ENCODE data around the gene PRMT1.
"Not testable (repeated sequence)": the region's sequence is repeated elsewhere in the genome, so short reads cannot be mapped to it uniquely, and the experiment has no call there.

Gene PRMT1

DNA sequence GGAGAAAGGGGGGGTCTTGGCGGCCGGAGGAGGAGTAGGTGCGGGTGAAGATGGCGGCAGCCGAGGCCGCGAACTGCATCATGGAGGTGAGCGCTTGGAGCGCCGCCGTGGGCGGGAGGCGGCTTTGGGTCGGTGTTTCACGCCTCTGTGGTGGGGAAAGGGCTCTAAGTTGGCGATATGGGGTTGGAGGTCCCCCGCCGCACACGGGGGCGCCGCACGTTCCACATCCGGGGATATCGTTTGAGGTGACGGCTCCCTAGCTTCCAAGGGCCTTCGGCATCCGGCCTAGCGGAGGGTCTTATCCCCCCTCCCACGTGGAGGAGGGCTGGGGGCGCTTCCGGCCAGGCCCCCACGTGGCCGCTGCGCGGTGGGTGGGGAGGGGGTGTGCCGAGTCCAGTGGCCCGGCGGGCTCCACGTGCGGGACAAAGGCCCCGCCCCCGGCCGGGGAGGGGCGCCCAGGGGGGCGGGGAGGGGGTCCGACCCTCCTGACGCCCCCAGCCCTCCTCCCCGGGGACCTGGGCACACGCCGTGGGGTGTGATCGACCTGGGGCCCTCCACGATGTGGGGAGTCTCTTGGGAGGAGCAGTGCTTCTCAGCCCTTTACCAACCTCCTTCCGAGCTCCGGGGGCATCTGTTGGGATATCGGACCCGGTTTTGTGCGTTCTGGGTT, at the start of gene PRMT1:
TSS of gene PRMT1 (plus strand) at position 41 of the 670 bp plus-strand sequence. CDS start at position 51, 10 bp downstream.
- no peak for DNase-seq

DNA sequence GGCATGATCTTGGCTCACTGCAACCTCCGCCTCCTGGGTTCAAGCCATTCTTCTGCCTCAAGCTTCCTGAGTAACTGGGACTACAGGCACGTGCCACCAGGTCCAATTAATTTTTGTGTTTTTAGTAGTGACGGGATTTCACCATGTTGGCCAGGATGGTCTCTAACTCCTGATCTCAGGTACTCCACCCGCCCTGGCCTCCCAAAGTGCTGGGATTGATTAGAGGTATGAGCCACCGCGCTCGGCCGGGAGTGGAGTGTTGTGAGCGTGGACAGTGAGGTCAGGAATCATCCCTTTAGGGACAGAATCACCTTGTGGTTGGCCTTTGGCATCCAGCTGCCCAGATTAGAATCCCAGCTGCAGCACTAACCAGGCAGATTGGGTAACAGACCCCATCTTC, 47.4 kb upstream of the PRMT1 start:
- no peak for DNase-seq

DNA sequence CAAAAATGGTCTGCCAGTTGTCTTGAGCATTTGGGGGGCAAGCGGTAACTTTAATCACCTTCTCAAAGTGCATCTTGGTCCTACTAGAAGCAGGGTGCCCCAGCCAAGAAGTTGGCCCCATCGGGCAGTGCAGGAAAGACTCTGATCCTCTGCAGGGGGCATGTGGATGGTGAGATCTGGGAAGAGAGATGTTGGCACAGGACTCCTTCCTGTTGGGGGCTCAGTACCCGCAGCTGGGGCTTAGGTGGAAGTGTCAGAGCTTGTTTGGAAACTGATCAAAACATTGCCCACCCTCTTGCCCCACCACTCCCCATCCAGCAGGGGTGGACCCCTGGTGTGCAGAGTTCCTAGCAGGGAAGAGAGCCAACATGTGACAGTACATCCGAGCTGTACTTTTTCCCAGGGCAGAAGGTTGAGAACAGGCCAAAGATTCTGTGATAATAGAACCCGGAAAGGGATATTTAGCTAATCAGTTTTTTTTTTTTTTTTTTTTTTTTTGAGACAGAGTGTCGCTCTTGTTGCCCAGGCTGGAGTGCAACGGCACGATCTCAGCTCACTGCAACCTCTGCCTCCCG, 46.0 kb upstream of the PRMT1 start:
- DNase-seq, result no peak

DNA sequence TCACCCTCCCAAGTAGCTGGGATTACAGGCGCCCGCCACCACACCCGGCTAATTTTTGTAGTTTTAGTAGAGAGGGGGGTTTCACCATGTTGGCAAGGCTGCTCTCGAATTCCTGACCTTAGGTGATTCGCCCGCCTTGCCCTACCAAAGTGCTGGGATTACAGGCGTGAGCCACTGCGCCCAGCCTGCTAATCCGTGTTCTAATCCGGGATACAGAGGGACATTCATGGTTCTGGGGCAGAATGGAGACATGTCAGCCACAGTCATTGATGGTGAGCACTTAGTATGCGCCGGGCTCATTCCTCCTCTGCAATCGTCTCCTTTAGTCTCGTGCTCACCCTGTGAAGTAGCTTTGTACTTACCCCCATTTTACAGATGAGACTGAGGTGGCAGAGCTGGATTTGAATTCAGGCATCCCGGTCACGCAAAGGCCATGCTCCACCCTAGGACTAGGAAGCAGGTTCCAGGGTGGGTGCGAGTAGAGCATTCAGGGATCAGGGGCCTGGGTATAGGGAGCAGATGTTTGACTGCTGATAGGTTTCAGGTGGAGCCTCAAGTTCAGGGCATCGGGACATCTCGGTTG, 45.4 kb upstream of the PRMT1 start:
- no peak for DNase-seq

DNA sequence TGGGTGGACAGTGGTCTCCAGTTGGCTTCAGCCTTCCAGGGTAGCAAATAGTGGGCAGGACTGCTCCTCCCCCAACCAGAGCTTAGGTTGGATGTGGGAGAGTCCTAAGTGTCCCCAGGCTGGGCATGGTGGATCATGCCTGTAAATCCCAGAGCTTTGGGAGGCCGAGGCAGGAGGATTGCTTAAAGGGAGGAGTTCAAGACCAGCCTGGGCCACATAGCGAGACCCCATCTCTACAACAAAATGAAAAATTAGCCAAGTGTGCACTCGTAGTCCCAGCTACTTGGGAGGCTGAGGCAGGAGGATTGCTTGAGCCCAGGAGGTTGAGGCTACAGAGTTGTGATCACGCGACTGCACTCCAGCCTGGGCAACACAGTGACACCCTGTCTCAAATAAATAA, 44.5 kb upstream of the PRMT1 start:
- DNase-seq, result no peak

DNA sequence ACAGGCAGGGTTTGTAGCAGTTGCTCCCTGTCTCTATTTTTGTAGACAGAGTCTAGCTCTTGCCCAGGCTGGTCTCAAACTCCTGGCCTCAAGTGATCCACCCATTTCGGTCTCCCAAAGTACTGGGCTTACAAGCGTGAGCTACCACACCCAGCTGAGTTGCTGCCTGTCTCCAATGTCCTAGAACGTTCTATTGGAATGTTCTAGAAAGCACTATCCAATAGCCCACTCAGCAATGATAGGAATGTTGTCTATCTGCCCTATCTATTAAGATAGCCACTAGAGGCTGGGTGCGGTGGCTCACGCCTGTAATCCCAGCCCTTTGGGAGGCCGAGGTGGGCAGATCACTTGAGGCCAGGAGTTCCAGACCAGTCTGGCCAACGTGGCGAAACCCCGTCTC, 43.8 kb upstream of the PRMT1 start:
- not testable (repeated sequence) for DNase-seq

DNA sequence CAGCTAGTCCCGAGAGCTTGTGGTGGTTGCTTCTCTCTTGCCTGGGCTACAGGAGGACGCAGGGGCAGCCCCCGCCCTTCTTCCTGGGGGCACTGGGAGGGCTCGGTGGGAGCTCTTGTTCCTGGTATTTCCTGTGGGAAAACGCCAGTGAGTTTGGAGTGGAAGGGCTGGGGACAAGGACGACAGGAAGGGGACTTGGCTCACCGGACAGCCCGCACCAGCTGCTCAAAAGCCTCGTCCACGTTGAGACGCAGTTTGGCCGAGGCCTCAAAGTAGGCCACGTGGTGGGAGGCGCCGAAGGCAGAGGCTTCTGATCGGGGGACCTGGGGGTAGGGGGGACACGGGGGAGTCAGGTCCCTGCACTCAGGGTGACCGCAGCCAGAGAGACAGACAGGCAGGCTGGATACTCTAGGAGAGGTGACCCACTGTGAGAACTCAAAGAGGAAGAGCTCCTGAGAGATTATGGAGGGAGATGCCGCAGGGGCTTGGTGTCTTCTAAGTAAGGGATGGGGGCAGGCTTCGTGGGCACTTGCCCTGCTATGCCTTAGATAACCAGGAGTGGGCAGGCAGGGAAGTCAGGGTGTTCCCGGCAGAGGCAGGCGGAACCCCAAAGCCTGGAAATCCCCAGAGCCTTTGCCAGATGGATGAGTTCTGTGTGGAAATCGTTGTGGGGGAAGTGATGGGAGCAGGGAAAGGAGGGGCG, 41.4 kb upstream of the PRMT1 start:
- DNase-seq, result no peak

DNA sequence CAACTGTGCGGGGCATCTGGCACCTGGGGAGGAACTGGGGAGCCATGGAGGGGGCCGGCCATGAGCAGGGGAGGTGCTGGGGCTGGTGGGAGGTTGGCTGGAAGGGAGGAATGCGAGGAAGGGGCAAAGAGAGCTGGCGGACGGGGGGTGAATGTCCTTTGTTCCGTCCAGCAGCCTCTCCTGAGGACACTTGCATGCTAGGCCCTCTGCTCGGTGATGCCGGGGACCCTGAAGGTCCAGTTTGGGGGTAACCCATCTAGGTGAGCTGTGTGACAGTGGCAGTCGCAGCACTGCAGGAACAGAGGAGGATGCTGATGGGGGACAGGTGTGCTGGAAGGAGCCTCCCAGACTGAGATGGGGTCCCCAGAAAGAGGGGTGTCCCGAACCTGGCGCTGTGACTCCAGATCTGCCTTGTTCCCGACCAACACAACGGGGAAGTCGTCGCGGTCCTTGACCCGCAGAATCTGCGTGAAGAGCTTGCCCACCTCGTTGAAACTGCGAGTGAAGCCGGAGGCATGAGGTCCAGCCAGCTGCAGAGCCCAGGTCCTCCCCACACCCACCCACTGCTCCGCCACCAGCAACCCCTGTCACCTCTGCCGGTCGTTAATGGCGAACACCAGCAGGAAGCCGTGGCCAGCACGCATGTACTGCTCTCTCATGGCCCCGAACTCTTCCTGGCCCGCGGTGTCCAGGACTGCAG, 40.7 kb upstream of the PRMT1 start:
- no peak for DNase-seq

DNA sequence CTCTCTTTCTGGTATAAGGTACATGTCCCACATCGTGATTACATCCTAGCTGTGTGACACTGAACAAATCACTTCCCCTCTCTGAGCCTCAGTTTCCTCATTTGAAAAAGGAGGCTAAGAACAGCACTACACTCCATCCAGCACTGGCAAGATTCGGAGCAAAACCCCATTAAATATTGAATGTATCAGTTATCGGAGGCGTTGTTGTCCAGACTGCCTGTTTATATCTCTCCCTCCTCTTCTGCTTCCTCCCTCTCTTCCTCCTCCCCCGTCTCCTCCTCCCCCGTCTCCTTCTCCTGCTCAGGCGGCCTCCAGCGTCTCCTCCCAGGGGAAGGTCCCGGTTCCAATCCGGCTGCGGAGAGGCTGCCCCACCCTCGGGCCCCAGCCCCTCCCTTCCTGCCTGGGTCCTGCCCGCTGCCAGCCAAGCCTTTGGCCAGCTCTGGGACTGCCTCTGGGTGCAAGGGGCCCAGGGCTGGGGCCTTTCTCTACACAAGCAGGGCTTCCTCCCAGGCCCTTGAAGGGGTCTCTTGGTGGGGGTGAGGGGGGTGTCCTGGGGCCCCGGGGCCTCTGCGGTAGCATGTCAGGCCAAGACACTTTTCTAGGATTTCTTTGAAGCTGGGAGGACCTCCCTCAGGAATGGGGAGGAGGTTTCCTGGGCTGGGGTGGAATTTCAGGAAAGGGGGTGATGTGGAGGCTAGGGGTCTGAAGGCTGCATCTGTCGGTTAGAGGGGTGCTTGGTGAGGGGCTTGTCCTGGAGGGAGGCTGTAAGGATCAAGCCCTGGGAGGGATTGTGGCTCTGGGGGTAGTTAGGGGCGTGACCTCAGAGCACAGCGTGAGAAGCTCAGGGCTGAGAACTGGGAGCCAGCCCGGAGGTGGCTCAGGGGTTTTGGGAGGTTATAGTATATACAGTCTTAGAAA, 39.0 kb upstream of the PRMT1 start:
- no peak for DNase-seq

DNA sequence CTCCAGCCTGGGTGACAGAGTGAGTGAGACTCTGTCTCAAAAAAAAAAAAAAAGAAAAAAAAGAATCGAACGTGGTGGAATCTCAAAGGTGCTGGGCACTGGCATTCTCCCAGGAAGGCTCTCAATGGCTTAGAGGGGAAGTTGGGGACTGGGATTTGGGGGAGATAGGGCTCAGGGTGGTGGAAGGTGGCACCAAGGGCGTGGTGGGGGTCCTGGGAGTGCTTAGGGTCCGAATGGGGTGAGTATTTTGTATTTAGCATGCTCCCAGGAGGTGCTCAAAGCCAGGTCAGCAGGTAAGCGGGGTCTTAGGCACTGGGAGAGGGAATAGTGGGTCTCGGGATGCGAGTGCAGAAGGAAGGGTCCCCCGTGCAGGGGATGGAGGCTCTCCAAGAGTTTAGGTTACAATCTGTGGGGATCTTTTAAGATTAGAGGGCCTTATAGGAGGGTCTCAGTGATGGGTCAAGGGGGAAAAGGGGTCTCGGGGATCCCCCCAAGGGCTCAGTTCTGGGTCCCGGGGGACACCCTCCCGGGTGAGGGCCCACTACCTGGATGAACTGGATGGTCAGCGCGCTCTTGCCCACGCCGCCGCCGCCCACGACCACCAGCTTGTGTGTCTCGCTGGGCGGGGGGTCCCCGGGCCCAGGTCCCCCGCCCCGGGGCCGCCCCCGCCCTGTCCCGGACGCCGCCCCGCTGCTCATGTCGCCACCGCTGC, 37.5 kb upstream of the PRMT1 start:
- no peak for DNase-seq

DNA sequence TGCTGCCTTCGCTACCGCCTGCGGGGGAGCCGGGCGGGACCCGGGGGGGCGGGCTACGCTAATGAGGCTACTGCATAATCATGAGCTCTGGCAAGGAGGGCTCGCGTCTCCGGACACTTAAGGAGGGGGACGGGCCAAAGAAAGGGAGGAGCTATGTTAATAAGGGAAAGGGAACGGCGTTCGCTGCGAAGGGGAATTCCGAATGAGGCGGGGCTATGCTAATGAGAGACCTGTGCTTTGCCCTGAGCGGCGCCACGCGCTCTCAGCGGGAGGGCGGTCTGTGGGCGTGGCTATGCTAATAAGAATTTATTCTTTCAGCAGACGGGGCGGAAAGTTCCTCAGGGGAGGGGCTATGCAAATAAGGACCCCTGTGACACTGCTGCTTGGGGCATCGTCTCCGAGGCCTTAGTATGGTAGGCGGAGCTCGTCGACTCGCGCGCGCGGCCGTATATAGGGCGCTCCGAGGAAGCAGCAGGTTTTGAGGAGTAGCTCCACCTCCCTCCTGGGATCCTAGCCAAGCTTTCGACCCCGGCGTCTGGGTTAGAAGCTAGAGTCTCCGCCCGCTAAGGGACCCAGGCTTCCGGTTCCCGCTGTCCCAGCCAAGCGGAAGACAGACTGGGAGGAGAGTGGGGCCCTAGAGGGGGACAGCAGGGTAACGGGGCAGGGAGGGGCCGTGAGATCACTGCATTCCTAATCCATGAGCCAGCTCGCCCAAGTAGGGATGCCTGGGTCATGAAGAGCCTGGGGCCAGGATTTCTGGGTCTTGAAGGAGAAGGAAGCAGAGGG, 36.8 kb upstream of the PRMT1 start, which contains the start of gene RRAS:
TSS of gene RRAS (minus strand) at position 31 of the 786 bp plus-strand sequence. CDS start 45 bp downstream, outside the sequence.
- DNase-seq, result peak; percentile 97

DNA sequence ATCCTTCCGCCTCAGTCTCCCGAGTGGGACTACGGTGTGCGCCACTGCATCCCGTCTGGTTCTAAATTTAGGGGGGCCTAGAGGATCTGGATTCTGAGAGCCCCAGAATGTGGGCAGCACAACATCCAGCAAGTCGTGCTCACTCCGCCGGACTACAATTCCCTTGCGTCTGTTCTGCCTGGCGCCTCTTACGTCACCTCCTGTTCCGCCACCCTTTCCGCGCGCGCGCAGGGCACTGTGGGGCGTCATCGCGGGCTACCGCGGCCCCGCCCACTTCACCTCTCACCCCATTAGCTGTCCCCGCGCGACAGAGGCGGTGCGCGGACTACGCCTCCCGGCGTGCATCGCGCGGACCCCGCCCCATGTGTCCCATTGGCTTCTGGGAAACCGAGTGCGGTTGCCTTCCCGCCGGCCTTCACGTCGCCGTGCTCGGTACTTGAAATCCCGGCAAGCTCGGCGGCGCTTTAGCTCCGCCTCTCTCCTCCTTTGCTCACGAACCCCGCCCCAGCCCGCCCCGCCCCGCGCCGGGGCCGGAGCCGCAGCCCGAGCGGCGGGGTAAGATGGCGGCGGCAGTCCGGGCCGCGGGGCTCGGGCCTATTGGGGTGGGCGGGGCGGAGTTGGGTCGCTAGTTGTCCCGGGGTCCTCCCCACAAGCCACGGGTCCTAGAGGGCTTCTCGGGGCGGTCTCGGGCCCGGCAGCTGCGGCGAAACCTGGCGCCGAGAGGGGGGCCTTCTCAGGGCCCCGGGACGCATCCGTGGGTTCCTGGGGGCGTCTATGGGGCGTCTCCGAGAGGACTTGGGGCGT, 35.2 kb upstream of the PRMT1 start, which contains the start of gene SCAF1:
TSS of gene SCAF1 (plus strand) at position 522 of the 804 bp plus-strand sequence. CDS start 2,818 bp downstream, outside the sequence.
- peak; percentile 95 for DNase-seq

DNA sequence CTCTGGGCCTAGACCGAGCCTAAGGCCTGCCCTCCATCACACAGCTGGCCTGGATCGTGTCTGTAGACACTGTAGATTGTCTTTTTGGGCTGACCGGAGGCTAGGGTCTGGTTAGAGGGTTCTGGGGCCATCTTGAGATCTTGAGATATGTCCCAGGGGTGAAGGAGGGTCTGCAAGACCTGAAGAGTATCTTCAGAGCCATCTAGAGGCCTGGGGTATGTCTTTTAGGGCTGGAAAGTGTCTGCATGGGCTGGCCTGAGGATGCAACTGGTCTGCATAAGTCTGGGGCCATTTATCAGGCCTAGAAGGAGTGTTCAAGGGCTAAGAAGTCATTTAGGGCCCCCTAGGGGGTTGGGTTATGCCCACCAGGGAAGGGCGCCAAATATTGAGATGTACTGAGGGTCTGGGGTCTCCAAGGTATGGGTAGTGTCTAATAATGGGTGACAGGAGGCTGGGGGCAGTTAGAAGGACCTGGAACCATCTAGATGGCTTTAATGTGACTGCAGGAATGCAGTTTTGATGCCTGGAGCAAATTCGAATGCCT, 34.5 kb upstream of the PRMT1 start:
- DNase-seq, result no peak

DNA sequence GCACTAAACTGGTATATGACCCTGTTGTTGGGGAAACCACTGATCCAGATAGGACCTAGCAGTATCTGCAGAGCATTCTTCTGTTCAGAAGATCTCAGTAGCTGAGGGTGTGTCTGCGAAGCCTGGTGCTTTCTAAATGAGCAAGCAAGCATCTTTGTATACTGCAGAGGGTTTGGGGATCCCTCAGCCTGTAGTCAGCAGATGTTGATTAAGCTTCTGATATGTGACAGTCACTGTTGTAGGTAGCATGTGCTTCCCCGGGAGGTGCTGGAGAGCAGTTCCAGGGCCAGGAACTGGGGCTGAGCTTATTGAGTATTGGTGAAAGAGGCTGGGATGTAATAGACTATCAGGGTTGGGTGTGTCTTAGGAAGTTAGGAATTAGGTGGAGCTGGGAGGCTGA, 33.6 kb upstream of the PRMT1 start:
- DNase-seq, result no peak

DNA sequence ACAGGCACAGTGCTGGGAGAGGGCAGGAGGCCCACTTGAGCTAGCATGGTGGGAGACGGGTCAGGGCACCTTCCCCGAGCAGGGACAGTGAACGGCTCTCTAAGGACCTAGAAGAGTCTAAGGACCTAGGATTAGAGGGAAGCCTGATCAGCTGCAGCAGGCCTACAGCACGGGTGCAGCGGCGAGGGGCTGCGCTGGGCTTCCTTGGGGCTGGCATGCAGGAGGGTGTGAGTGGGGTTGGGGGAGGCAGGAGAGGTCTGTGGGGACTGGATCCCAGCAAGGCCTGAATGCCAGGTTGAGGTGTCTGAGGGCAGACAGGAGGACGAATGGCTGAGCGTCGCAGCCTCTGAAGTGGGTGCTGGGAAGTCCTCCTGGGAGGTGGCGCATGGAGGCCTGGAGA, 31.5 kb upstream of the PRMT1 start:
- DNase-seq, result no peak

DNA sequence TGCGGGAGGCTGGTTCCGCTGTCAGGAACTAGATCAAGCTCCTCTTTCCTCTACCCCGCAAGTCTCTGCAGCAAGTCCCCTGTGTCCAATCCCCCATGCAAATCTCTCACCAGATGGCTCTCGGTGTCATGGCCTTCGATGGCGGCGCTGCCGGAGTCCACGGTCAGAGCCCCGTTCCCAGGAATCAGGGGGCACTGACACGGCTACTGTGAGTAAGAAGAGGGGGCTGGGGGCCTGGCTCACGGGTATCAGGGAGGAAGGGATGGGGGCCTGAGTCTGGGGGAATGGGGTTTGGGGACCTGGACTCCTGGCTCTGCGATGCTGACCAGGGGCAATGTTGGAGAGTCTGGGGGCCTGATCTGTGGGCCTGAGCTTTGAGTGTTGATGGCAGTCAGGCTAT, 31.1 kb upstream of the PRMT1 start:
- DNase-seq, result no peak

DNA sequence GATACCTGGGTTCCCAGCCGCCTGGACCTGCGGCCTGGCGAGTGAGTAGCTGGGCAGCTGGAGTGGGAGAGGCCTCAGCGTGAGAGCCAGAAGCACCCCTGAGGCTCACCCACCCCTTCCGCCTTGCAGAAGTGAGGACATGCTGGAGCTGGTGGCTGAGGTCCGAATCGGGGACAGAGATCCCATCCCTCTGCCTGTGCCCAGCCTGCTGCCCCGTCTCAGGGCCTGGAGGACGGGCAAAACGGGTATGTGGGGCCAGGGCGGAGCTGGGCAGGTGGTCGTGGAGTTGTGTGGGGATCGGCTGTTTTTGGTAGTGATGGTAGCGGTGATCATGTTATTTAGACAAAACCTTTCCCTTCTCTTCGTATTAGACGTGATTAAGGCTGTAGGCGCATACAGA, 30.5 kb upstream of the PRMT1 start:
- no peak for DNase-seq

DNA sequence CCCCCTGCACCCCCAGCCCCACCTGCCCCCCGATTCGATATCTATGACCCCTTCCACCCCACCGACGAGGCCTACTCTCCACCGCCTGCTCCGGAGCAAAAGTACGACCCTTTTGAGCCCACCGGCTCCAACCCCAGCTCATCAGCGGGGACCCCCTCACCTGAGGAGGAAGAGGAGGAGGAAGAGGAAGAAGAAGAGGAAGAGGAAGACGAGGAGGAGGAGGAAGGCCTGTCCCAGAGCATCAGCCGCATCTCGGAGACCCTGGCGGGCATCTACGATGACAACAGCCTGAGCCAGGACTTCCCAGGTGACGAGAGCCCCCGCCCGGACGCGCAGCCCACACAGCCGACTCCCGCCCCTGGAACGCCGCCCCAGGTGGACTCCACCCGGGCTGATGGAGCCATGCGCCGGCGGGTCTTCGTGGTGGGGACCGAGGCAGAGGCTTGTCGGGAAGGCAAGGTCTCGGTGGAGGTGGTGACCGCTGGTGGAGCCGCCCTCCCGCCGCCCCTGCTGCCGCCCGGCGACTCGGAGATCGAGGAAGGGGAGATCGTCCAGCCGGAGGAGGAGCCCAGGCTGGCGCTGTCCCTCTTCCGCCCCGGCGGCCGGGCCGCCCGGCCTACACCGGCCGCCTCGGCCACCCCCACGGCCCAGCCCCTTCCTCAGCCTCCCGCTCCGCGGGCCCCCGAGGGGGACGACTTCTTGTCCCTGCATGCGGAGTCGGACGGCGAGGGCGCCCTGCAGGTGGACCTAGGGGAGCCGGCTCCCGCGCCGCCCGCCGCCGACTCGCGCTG, 25.8 kb upstream of the PRMT1 start:
- DNase-seq, result no peak

Data from NCI-H1048 (cell line).